ENCODE results near the gene CD33.

CD33 gene

GRCh38 chr19:51247972-51248590 is 23.2 kb downstream of the CD33 start:
- DNase-seq (ENCODE audit: extremely low read depth, low read depth) = no peak
- no peak for TF ChIP-seq CTCF (IDR thresholded peaks at IDR 0.05; ENCODE audit: low read depth, low read length, missing control alignments)
- no peak overlapping the region for H3K4me3 ChIP-seq (replicated peaks; ENCODE audit: low read depth, low read length)

GRCh38 chr19:51250786-51251467 is 26.0 kb downstream of the CD33 start, which contains the start of gene SIGLECL1:
Gene SIGLECL1 (plus strand): TSS chr19:51251080. CDS start chr19:51264073, 12,993 bp downstream.
- TF ChIP-seq CTCF (IDR thresholded peaks at IDR 0.05; ENCODE audit: low read depth, low read length, missing control alignments) = no peak
- DNase-seq (ENCODE audit: extremely low read depth, low read depth) = no peak
- no peak within 1 kb of the TSS for H3K4me3 ChIP-seq (replicated peaks; ENCODE audit: low read depth, low read length)

GRCh38 chr19:51251468-51251820 is 26.6 kb downstream of the CD33 start:
- no peak for TF ChIP-seq CTCF (IDR thresholded peaks at IDR 0.05; ENCODE audit: low read depth, low read length, missing control alignments)
- no peak for DNase-seq (ENCODE audit: extremely low read depth, low read depth)
- no peak overlapping the region for H3K4me3 ChIP-seq (replicated peaks; ENCODE audit: low read depth, low read length)

GRCh38 chr19:51252306-51253079 is 27.6 kb downstream of the CD33 start:
- no peak overlapping the region for H3K4me3 ChIP-seq (replicated peaks; ENCODE audit: low read depth, low read length)
- TF ChIP-seq CTCF (IDR thresholded peaks at IDR 0.05; ENCODE audit: low read depth, low read length, missing control alignments) = no peak
- no peak for DNase-seq (ENCODE audit: extremely low read depth, low read depth)

GRCh38 chr19:51253088-51253806 is 28.4 kb downstream of the CD33 start:
- TF ChIP-seq CTCF (IDR thresholded peaks at IDR 0.05; ENCODE audit: low read depth, low read length, missing control alignments) = no peak
- no peak for DNase-seq (ENCODE audit: extremely low read depth, low read depth)
- no peak overlapping the region for H3K4me3 ChIP-seq (replicated peaks; ENCODE audit: low read depth, low read length)

GRCh38 chr19:51256155-51256625 is 31.3 kb downstream of the CD33 start:
- DNase-seq (ENCODE audit: extremely low read depth, low read depth) = no peak
- no peak for TF ChIP-seq CTCF (IDR thresholded peaks at IDR 0.05; ENCODE audit: low read depth, low read length, missing control alignments)
- no peak overlapping the region for H3K4me3 ChIP-seq (replicated peaks; ENCODE audit: low read depth, low read length)
